Ovary (tissue), 9 donors: ENCODE data around the gene DENND6B. TPM values are rescaled to one million over a fixed set of nuclear protein-coding genes. Genes with fewer than 3 reads are reported as not detected.

ENCODE experiments used
- DNase-seq, 5 donors: peaks; one replicate each; pipeline ENCODE4 v3.0.0-alpha.2; 2019 to 2020
- H3K27ac ChIP-seq, 2 donors: fragments of 200-600 bp; one replicate each; pipeline versions ENCODE4 v1.5.1 to v1.8.0; 2019 to 2022
- H3K27me3 ChIP-seq: fragments of 200-600 bp; one replicate; pipeline ENCODE4 v1.8.0; 2022
- H3K36me3 ChIP-seq: fragments of 200-600 bp; sonication (generic); one replicate; pipeline ENCODE4 v1.5.1; 2019
- H3K4me1 ChIP-seq: one replicate; pipeline ENCODE4 v1.8.1; 2013; ENCODE audit warnings: mild to moderate bottlenecking, moderate library complexity; ENCODE audit not compliant: insufficient read depth
- H3K4me3 ChIP-seq: fragments of 200-600 bp; sonication (generic); one replicate; pipeline ENCODE4 v1.5.1; 2017
- H3K9me3 ChIP-seq, 2 donors: fragments of 200-600 bp in 1 of 2; sonication (generic) in 1 of 2; one replicate each; pipeline versions ENCODE4 v1.5.1 to v1.8.1; 2013 to 2019; ENCODE audit warnings: mild to moderate bottlenecking in 1 of 2, moderate library complexity in 1 of 2
- EP300 ChIP-seq: sonication (generic); formaldehyde crosslinking; IDR thresholded peaks from one replicate; pipeline ENCODE4 v1.6.1; 2017; ENCODE audit warnings: antibody characterized with exemption
- POLR2A ChIP-seq: fragments of 450-650 bp; IDR thresholded peaks from one replicate; pipeline ENCODE4 v1.6.1; 2017; ENCODE audit warnings: antibody characterized with exemption, mild to moderate bottlenecking, moderate library complexity
- WGBS, 3 donors: extraction: QIAGEN DNeasy Blood & Tissue Kit in 1 of 3; methylation state at CpG; one replicate each; pipeline versions ENCODE4 v1.1.5 to v1.1.7; 2013 to 2017; 5-methylcytosine and 5-hydroxymethylcytosine counted together
- intact Hi-C, 4 donors: fragments of 100-400 bp; cut with DNase I; formaldehyde crosslinking; loops; one replicate each; pipeline versions ENCODE4 v1.11.0 to v1.15.1; 2022 to 2023
- polyA plus RNA-seq, 2 donors: library from polyadenylated mRNA; stranded (reverse); fragments of 200-250 nt in 1 of 2; fragments of 350-450 nt in 1 of 2; fragmentation: Illumina TruSeq in 1 of 2; extraction: RNeasy Lipid Tissue Mini Kit (QIAGEN cat#74804) in 1 of 2; gene quantifications; one replicate each; pipeline ENCODE4 v1.2.3, GENCODE V29; 2013 to 2014
- total RNA-seq, 7 donors: library from RNA; depleted of rRNA in 2 of 7; stranded (reverse); fragments of >200 nt in 2 of 7; fragmentation: NEBNext Ultra II Directional in 3 of 7; extraction: Animal tissue kit (Norgen Biotek cat#: 25700) in 3 of 7; gene quantifications; one replicate each; pipeline versions ENCODE4 v1.1.0 to v1.2.4, GENCODE V29; 2016 to 2023
- TF ChIP-seq, protein P1 (sequence below), 3 donors: fragments of 450-650 bp in 2 of 3; fragments of 200-600 bp in 1 of 3; IDR thresholded peaks; one replicate each; pipeline versions ENCODE4 v1.5.1 to v1.8.0; 2016 to 2022; ENCODE audit warnings: antibody characterized with exemption in 3 of 3, mild to moderate bottlenecking in 1 of 3
- donor health status: DM: no; HTN: no; CAD: no; lungs with moderate emphysema.
- donor health status: DM: no; HTN: no; CAD: no.
- donor health status: Bipolar disorder and iron deficiency.
- donor health status: DM: yes; HTN: yes; CAD: no.
- donor health status: DM: no; HTN: no; CAD: no.
- donor health status: DM: yes; HTN: yes; CAD: no.

DENND6B gene
- total and polyA plus RNA-seq, 9 donors, result 0.38 to 17.3 (median 5.6) TPM

DNA sequence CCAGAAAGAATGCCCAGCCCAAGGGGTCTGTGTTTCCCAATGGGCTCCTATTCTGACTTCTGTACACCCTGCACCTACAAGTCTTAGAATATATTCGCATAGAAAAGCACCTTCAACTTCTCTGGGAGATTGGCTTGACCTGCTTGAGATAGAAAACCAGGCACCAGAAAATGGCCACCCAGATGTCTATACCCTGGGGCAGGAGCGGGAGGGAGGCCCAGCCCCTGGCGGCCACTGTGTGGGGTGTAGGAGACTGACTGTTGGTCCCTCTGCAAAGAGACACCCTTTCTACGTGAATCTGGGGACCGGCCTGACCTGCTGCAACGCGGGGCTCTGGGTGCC, 8.5 kb downstream of the DENND6B start:
- Histone ChIP-seq H3K4me1 (no peaks in the 10 kb centered on the region), H3K27me3 (no peaks in the 10 kb centered on the region), H3K4me3 (no peak overlapping the region), H3K27ac (no peak overlapping the region), H3K9me3 (no peaks in the 10 kb centered on the region), H3K36me3 (no peaks in the 10 kb centered on the region)
- intact Hi-C loops, result no loop called here
- WGBS, 3 donors, result 79 to 81% (median 81%) methylated on average over 7 of the region's 7 CpGs
- DNase-seq, result no peak
- TF ChIP-seq, protein P1, sequence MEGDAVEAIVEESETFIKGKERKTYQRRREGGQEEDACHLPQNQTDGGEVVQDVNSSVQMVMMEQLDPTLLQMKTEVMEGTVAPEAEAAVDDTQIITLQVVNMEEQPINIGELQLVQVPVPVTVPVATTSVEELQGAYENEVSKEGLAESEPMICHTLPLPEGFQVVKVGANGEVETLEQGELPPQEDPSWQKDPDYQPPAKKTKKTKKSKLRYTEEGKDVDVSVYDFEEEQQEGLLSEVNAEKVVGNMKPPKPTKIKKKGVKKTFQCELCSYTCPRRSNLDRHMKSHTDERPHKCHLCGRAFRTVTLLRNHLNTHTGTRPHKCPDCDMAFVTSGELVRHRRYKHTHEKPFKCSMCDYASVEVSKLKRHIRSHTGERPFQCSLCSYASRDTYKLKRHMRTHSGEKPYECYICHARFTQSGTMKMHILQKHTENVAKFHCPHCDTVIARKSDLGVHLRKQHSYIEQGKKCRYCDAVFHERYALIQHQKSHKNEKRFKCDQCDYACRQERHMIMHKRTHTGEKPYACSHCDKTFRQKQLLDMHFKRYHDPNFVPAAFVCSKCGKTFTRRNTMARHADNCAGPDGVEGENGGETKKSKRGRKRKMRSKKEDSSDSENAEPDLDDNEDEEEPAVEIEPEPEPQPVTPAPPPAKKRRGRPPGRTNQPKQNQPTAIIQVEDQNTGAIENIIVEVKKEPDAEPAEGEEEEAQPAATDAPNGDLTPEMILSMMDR (IDR thresholded peaks at IDR 0.05), result no peak
- no peak for TF ChIP-seq POLR2A
- TF ChIP-seq EP300, result no peak

DNA sequence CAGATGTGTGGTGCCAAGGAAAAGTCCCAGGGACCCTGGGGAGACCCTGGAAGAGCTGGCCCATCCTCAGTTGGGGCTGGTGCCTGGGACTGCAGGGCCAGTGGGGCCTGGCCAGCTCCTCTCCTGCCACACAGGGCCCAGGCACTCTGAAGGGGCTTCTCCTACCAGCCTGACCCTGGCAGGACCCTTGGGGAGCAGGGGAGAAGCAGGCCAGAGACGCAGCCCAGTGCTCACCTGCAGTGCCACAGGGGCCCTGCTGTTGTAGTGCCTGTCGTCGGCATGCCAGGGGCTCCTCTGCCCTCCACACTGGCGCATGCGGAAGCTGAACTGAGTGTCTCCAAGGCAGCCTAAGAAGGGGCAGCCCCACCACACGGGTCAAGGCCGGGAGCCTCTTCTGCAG, 9.1 kb downstream of the DENND6B start:
- Histone ChIP-seq H3K27ac (no peak overlapping the region), H3K27me3 (no peaks in the 10 kb centered on the region), H3K9me3 (no peaks in the 10 kb centered on the region), H3K4me3 (no peak overlapping the region), H3K4me1 (no peaks in the 10 kb centered on the region), H3K36me3 (no peaks in the 10 kb centered on the region)
- 85 to 89% (median 87%) methylated on average over 7 of the region's 7 CpGs for WGBS, 3 donors
- no peak for TF ChIP-seq POLR2A
- TF ChIP-seq, protein P1 (IDR thresholded peaks at IDR 0.05), result no peak
- no peak for TF ChIP-seq EP300
- intact Hi-C loops, result no loop called here
- DNase-seq, result no peak

DNA sequence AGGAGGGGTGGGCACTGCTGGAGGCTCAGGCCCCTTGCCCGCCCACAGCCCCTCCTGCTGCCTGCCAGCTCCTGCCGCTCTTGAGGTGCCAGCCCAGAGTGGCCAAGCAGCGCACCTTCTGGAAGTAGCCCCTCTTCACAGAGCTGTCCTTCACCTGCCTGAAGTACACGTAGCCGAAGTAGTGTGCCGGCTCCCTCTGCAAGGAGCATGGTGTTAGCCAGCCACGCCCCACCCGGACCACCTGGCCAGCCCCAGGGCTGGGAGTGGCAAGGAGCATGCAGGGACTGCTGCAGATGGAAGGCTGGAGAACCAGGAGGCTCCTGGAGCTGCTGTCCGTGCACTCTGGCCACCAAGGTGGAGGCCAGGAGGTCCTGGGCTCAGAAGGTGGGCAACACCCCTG, 9.6 kb downstream of the DENND6B start:
- intact Hi-C loops, result no loop called here
- Histone ChIP-seq H3K4me1 (no peaks in the 10 kb centered on the region), H3K4me3 (no peak overlapping the region), H3K27ac (no peak overlapping the region), H3K27me3 (no peaks in the 10 kb centered on the region), H3K9me3 (no peaks in the 10 kb centered on the region), H3K36me3 (no peaks in the 10 kb centered on the region)
- TF ChIP-seq EP300 (no peak), POLR2A (no peak)
- TF ChIP-seq, protein P1 (IDR thresholded peaks at IDR 0.05), result no peak
- no peak for DNase-seq
- 90 to 94% (median 91%) methylated on average over 9 of the region's 9 CpGs for WGBS, 3 donors

DNA sequence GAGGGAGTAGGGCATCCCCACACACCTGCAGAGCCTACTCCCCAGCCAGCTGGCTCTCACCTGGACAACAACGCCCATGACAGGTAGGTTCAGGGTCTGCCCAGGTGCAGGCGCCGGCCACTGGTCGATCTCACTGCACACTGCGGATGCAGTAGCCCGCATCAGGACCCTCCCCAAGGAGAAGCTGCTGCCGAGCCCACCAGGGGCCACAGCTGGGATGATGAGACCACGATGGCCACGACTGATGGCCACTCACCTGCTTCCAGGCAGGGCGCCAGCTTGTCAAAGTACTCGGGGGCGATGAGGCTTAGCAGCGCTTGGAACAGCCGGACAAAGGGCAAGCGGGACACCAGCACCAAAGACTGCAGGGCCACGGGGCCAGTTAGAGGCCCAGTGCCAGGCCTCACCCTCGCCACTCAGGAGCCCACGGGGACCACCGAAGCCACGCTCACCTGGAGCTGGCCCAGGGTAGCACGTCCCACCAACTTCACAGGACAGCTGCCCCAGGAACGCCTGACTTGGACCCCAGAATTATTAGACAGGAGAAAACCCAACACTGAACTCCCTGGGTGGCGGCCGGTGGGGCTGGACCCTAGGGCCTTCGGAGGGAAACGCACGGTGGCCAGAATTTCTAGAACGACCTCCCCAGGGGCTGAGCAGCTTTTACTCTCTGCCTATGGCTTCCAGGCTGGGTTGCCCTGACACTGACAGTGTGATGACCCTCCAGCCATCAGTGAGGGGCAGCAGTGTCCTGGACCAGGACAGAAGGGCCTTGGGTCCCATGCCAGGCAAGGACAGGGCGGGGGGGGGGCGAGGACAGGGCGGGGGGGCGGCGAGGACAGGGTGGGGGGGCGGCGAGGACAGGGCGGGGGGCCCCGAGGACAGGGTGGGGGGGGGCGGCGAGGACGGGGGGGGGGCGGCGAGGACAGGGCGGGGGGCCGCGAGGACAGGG, 10.4 kb downstream of the DENND6B start:
- no peak overlapping the region for H3K27ac ChIP-seq
- TF ChIP-seq EP300 (no peak), POLR2A (no peak)
- TF ChIP-seq, protein P1 (IDR thresholded peaks at IDR 0.05), result no peak
- H3K4me1 ChIP-seq, result no peaks in the 10 kb centered on the region
- intact Hi-C loops, result no loop called here
- H3K27me3 ChIP-seq, result no peaks in the 10 kb centered on the region
- H3K9me3 ChIP-seq, result no peaks in the 10 kb centered on the region
- no peaks in the 10 kb centered on the region for H3K36me3 ChIP-seq
- no peak for DNase-seq
- 81 to 90% (median 85%) methylated on average over 28 to 35 of the region's 45 CpGs for WGBS, 3 donors
- no peak overlapping the region for H3K4me3 ChIP-seq
